ENCODE results near the gene SRSF5.

GRCh38 chr14:69780092-69780491 lies 13.2 kb downstream of the SRSF5 start:
- TF ChIP-seq POLR2A (IDR thresholded peaks at IDR 0.05), result no peak
- TF ChIP-seq CTCF (IDR thresholded peaks at IDR 0.05), result no peak

All from right lobe of liver (tissue), 4 donors.